GM23338 (cell line): ENCODE results near the gene QRFPR. TPM values are rescaled to one million over a fixed set of nuclear protein-coding genes. Genes with fewer than 3 reads are reported as not detected.

ENCODE experiments used
- ATAC-seq: fragments of 200-7000 bp; cut with Tn5 transposase; 3 replicates; pipeline ENCODE4 v1.9.1; 2020
- DNase-seq: peaks from one replicate; pipeline ENCODE4 v3.0.0-alpha.2; 2015; ENCODE audit warnings: low spot score
- H2AFZ ChIP-seq: fragments of 200-600 bp; sonication (generic); 2 replicates; pipeline ENCODE4 v1.8.0; 2016; ENCODE audit warnings: antibody characterized with exemption, mild to moderate bottlenecking, moderate library complexity
- H3F3A ChIP-seq: fragments of 200-600 bp; sonication (generic); replicated peaks from 2 replicates; pipeline ENCODE4 v1.8.0; 2017; ENCODE audit warnings: antibody characterized with exemption, mixed run types, low read depth
- H3K27ac ChIP-seq: fragments of 200-600 bp; sonication (generic); 2 replicates; pipeline ENCODE4 v1.6.1; 2016; ENCODE audit warnings: low read depth
- H3K27me3 ChIP-seq: fragments of 200-600 bp; sonication (generic); 2 replicates; pipeline ENCODE4 v1.8.0; 2016; ENCODE audit warnings: mild to moderate bottlenecking, mixed run types, moderate library complexity; ENCODE audit not compliant: insufficient read depth
- H3K36me3 ChIP-seq: fragments of 200-600 bp; sonication (generic); 2 replicates; pipeline ENCODE4 v1.8.0; 2016; ENCODE audit warnings: mild to moderate bottlenecking; ENCODE audit not compliant: insufficient read depth
- H3K4me1 ChIP-seq: fragments of 200-600 bp; sonication (generic); 2 replicates; pipeline ENCODE4 v1.8.0; 2016; ENCODE audit warnings: mild to moderate bottlenecking, moderate library complexity; ENCODE audit not compliant: insufficient read depth
- H3K4me2 ChIP-seq: fragments of 200-600 bp; sonication (generic); 2 replicates; pipeline ENCODE4 v1.7.1; 2017; ENCODE audit warnings: mixed run types
- H3K4me3 ChIP-seq: fragments of 200-600 bp; sonication (generic); 2 replicates; pipeline ENCODE4 v1.6.1; 2016; ENCODE audit warnings: mixed run types
- H3K79me2 ChIP-seq: fragments of 200-600 bp; sonication (generic); replicated peaks from 2 replicates; pipeline ENCODE4 v1.8.0; 2017; ENCODE audit warnings: mild to moderate bottlenecking; ENCODE audit not compliant: insufficient read depth
- H3K9me2 ChIP-seq: fragments of 200-600 bp; sonication (generic); 2 replicates; pipeline ENCODE4 v1.8.0; 2017; ENCODE audit not compliant: insufficient read depth
- H4K20me1 ChIP-seq: fragments of 200-600 bp; sonication (generic); replicated peaks from 2 replicates; pipeline ENCODE4 v1.8.0; 2017; ENCODE audit warnings: mild to moderate bottlenecking; ENCODE audit not compliant: insufficient read depth
- H3K27ac Mint-ChIP-seq: 2 replicates; pipeline ENCODE4 v1.8.0; 2020; ENCODE audit warnings: inconsistent platforms, mild to moderate bottlenecking, moderate library complexity, mixed read lengths
- H3K27me3 Mint-ChIP-seq: 3 replicates; pipeline ENCODE4 v1.8.0; 2022; ENCODE audit warnings: low read depth, mild to moderate bottlenecking, moderate library complexity, mixed read lengths, inconsistent platforms; ENCODE audit not compliant: insufficient read depth, poor library complexity
- H3K36me3 Mint-ChIP-seq: 3 replicates; pipeline ENCODE4 v1.8.0; 2021; ENCODE audit warnings: low read depth, mild to moderate bottlenecking, inconsistent platforms, moderate library complexity, mixed read lengths
- H3K4me1 Mint-ChIP-seq: 3 replicates; pipeline ENCODE4 v1.8.0; 2020; ENCODE audit warnings: mild to moderate bottlenecking, inconsistent platforms, mixed read lengths
- H3K4me3 Mint-ChIP-seq: 3 replicates; pipeline ENCODE4 v1.8.0; 2021; ENCODE audit warnings: moderate library complexity, mild to moderate bottlenecking, inconsistent platforms, mixed read lengths
- H3K9me3 Mint-ChIP-seq: 3 replicates; pipeline ENCODE4 v1.8.0; 2020; ENCODE audit warnings: moderate library complexity, mild to moderate bottlenecking, inconsistent platforms, mixed read lengths
- CREB1 ChIP-seq: fragments of 250-450 bp; sonication (Bioruptor Pico); IDR thresholded peaks from 2 replicates; pipeline ENCODE4 v1.5.0; 2020; ENCODE audit warnings: low read depth, mild to moderate bottlenecking, moderate library complexity
- EZH2 ChIP-seq: fragments of 200-600 bp; sonication (generic); IDR thresholded peaks from one replicate; pipeline ENCODE4 v1.8.0; 2017; ENCODE audit warnings: antibody characterized with exemption, mild to moderate bottlenecking, low read depth; ENCODE audit not compliant: unreplicated experiment
- EZH2phosphoT487 ChIP-seq: fragments of 200-600 bp; sonication (generic); IDR thresholded peaks from one replicate; pipeline ENCODE4 v1.8.1; 2018; ENCODE audit warnings: antibody characterized with exemption; ENCODE audit not compliant: unreplicated experiment
- JUNB ChIP-seq: IDR thresholded peaks from one replicate; pipeline ENCODE4 v1.6.1; 2016; ENCODE audit warnings: antibody characterized with exemption; ENCODE audit not compliant: unreplicated experiment
- POLR2AphosphoS5 ChIP-seq: IDR thresholded peaks from 2 replicates; pipeline ENCODE4 v1.6.1; 2016; ENCODE audit warnings: antibody characterized with exemption, low read depth
- REST ChIP-seq: IDR thresholded peaks from one replicate; pipeline ENCODE4 v1.6.1; 2018; ENCODE audit warnings: antibody characterized with exemption; ENCODE audit not compliant: unreplicated experiment
- STAT1 ChIP-seq: IDR thresholded peaks from one replicate; pipeline ENCODE4 v1.6.1; 2016; ENCODE audit warnings: antibody characterized with exemption; ENCODE audit not compliant: unreplicated experiment
- ZNF331 ChIP-seq: fragments of 250-450 bp; sonication (Bioruptor Pico); IDR thresholded peaks from 2 replicates; pipeline ENCODE4 v1.5.0; 2020; ENCODE audit warnings: low read depth, mild to moderate bottlenecking, moderate library complexity
- polyA plus RNA-seq: library from polyadenylated mRNA; unstranded; fragments of >200 nt; fragmentation: Nextera tagmentation; extraction: Ambion mirVana; gene quantifications from 2 replicates; pipeline ENCODE4 v1.2.1, GENCODE V29; 2016
- total RNA-seq: library from RNA; depleted of rRNA; stranded (reverse); fragments of >200 nt; shearing (Covaris generic); gene quantifications from 2 replicates; pipeline ENCODE4 v1.2.3, GENCODE V29; 2014
- TF ChIP-seq, protein P1 (sequence below), 2 experiments: fragments of 200-600 bp in 1 of 2; sonication (generic) in 1 of 2; conservative IDR thresholded peaks; 2 replicates each; pipeline versions ENCODE4 v1.5.1 to v1.6.1; 2016 to 2017; ENCODE audit warnings: antibody characterized with exemption in 2 of 2, low read depth in 2 of 2, mild to moderate bottlenecking in 2 of 2, moderate library complexity in 1 of 2

Gene QRFPR
- total and polyA plus RNA-seq, 2 experiments from 2014 or later = 0.27 to 1.3 TPM

DNA sequence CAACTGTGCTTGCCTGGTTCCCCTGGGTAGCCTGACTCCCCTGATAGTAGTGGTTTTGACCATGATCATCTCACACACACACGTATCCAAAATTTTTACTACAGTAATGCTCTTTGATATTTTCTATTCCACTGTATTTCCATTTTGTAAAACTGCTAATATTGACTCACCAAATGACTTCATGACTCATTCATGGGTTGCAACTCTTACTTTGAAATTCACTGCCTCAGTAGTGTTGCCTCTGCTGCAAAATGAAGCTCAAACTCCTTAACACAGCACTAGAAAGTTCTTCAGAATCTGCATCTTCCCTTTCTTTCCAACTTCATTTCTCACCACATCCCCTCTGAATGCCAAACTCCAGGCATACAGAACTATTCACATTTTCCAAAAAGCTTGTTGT lies 20.3 kb downstream of the QRFPR start (continued):
- TF ChIP-seq, protein P1, sequence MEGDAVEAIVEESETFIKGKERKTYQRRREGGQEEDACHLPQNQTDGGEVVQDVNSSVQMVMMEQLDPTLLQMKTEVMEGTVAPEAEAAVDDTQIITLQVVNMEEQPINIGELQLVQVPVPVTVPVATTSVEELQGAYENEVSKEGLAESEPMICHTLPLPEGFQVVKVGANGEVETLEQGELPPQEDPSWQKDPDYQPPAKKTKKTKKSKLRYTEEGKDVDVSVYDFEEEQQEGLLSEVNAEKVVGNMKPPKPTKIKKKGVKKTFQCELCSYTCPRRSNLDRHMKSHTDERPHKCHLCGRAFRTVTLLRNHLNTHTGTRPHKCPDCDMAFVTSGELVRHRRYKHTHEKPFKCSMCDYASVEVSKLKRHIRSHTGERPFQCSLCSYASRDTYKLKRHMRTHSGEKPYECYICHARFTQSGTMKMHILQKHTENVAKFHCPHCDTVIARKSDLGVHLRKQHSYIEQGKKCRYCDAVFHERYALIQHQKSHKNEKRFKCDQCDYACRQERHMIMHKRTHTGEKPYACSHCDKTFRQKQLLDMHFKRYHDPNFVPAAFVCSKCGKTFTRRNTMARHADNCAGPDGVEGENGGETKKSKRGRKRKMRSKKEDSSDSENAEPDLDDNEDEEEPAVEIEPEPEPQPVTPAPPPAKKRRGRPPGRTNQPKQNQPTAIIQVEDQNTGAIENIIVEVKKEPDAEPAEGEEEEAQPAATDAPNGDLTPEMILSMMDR (conservative IDR thresholded peaks at IDR 0.05; ENCODE audit: low read depth in 2 of 2) = no peak
- TF ChIP-seq REST (no peak), EZH2phosphoT487 (no peak), POLR2AphosphoS5 (no peak), JUNB (no peak), EZH2 (no peak), ZNF331 (CRISPR knock-in tag) (no peak), CREB1 (no peak), STAT1 (no peak)

DNA sequence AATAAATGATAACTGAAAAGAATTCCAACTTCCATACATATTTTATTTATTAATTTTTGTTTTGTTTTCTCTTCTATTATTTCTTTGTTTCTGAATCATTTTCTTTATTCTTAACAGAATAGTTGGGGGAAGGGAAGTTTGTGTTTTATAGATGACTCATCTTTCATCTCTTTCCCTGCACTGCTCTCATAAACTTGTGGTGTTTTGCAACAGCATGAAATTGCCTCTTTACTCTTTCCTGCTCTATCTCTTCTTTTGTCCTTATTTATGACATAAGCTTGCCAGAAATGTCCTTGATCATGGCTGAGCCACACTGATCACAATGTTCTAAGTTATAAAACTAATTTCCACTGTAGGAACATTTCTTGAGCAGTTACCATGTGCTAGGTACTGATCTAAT lies 22.3 kb downstream of the QRFPR start:
- no peak for TF ChIP-seq ZNF331 (CRISPR knock-in tag)
- TF ChIP-seq EZH2phosphoT487 = no peak
- TF ChIP-seq, protein P1 (conservative IDR thresholded peaks at IDR 0.05; ENCODE audit: low read depth in 2 of 2) = no peak
- Mint-ChIP-seq H3K9me3 (no peaks in the 10 kb centered on the region; the same call in 1 of the 3 replicates), H3K36me3 (no peaks in the 10 kb centered on the region), H3K27me3 (no peaks in the 10 kb centered on the region), H3K27ac (no peak overlapping the region), H3K4me1 (no peaks in the 10 kb centered on the region), H3K4me3 (no peak overlapping the region)
- Histone ChIP-seq H3K27ac (no peak overlapping the region), H3K4me3 (no peak overlapping the region), H2AFZ (no peak overlapping the region), H3K4me2 (no peak overlapping the region), H4K20me1 (no peaks in the 10 kb centered on the region), H3F3A (no peaks in the 10 kb centered on the region), H3K36me3 (no peaks in the 10 kb centered on the region), H3K27me3 (no peaks in the 10 kb centered on the region), H3K4me1 (no peaks in the 10 kb centered on the region), H3K9me2 (0 out of 2 replicates have a peak, but pooled peaks cover 3% of the 10 kb centered on the region), H3K79me2 (no peaks in the 10 kb centered on the region)
- ATAC-seq = no peak
- no peak for DNase-seq
